ENCODE results near the gene ZRANB1. TPM values are rescaled to one million over a fixed set of nuclear protein-coding genes. Genes with fewer than 3 reads are reported as not detected.

Gene ZRANB1
- total and polyA plus RNA-seq, 2 of the 4 experiments (the other 2 are of a cell fraction) = 11.2 to 24.7 TPM

DNA sequence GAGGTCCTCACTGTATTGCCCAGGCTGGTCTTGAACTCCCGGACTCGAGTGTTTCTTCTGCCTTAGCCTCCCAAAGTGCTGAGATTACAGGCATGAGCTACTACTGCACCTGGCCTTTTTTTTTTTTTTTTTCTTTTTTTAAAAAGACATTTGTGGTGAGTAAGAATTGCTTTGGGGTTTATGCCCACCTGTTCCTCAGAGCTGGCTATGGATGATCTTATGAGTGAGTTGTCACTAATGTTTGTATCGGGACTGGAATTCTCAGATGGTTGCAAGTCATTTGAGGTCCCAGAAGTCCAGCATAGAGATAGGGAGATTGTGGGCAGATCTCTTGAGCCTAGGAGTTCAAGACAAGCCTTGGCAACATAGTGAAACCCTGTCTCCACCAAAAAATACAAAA lies 35.2 kb downstream of the ZRANB1 start:
- in situ Hi-C loops (cut with MboI; ENCODE audit: low sequenced_read_pairs) = loop anchor here (25.0 kb wide), 1 partner anchor 440 kb away; no protein-coding TSS in a partner anchor
- H4K20me1 ChIP-seq (ENCODE audit: insufficient read depth, low read length) = peaks cover 43% of the 10 kb centered on the region
- no TSS peak for BruUV-seq (replicated peaks)

More for the DNA sequence above, 35.2 kb downstream of the ZRANB1 start:
- Histone ChIP-seq H4K8ac (ENCODE audit: low read depth in 2 of 2, low read length in 2 of 2) (no peak overlapping the region), H3K23ac (ENCODE audit: low read depth, low read length) (no peak overlapping the region), H3K27ac (ENCODE audit: insufficient read depth, low read length) (no peak overlapping the region), H3K4me1 (ENCODE audit: control insufficient read depth, insufficient read depth, low read length) (peaks cover 3% of the 10 kb centered on the region; the same call in 1 of the 2 replicates), H2BK120ac (ENCODE audit: low read depth, low read length) (no peak overlapping the region), H3K79me1 (ENCODE audit: low read depth in 1 of 2, low read length in 2 of 2) (peaks cover 38 to 63% of the 10 kb centered on the region in 2 experiments), H2BK20ac (ENCODE audit: low read depth, low read length) (no peak overlapping the region), H3K9me1 (ENCODE audit: insufficient read depth, low read length) (peaks cover 16% of the 10 kb centered on the region; the same call in 1 of the 2 replicates), H2AFZ (replicated peaks; ENCODE audit: low read length, poor library complexity) (no peak overlapping the region), H3K56ac (ENCODE audit: extremely low read depth, insufficient read depth, low read length) (no peak overlapping the region), H3K4me2 (ENCODE audit: low read depth, low read length) (no peak overlapping the region), H2BK15ac (ENCODE audit: low read depth, low read length) (no peak overlapping the region), H3K18ac (ENCODE audit: low read depth, low read length) (no peak overlapping the region), H3K9ac (ENCODE audit: low read depth, low read length) (no peak overlapping the region), H3K27me3 (ENCODE audit: control insufficient read depth, insufficient read depth, low read length) (no peaks in the 10 kb centered on the region), H3K4me3 (ENCODE audit: insufficient read depth, low read depth, low read length) (no peak overlapping the region), H4K91ac (ENCODE audit: insufficient read depth, low read depth, low read length) (no peak overlapping the region), H2AK5ac (ENCODE audit: low read depth, low read length) (no peak overlapping the region), H4K5ac (ENCODE audit: low read depth, low read length) (no peak overlapping the region), H3K9me3 (ENCODE audit: control insufficient read depth, insufficient read depth, low read length) (no peaks in the 10 kb centered on the region), H2BK5ac (ENCODE audit: low read depth, low read length, poor library complexity, severe bottlenecking) (no peak overlapping the region), H3K14ac (replicated peaks; ENCODE audit: low read depth, low read length) (no peak overlapping the region), H3K4ac (ENCODE audit: low read depth, low read length) (no peak overlapping the region), H3K36me3 (ENCODE audit: control insufficient read depth, insufficient read depth, low read length) (peaks cover 30% of the 10 kb centered on the region), H2AK9ac (replicated peaks; ENCODE audit: low read depth, low read length, poor library complexity) (no peak overlapping the region)
- dilution Hi-C loops (cut with HindIII; ENCODE audit: low sequenced_read_pairs, unreplicated experiment) = no loop called here
- ATAC-seq (ENCODE audit: low read depth) = no peak
- no CpG with 5 or more reads among the region's 3 CpGs for WGBS, 2 experiments (ENCODE audit: extremely low coverage in 2 of 2, insufficient read length in 1 of 2)
- no peak for TF ChIP-seq SMC3 (IDR thresholded peaks at IDR 0.05; ENCODE audit: low read depth, low read length)
- TF ChIP-seq RAD21 (IDR thresholded peaks at IDR 0.05; ENCODE audit: low read length) = no peak
- TF ChIP-seq MXI1 (IDR thresholded peaks at IDR 0.05; ENCODE audit: borderline replicate concordance, low read depth, low read length) = no peak
- TF ChIP-seq, protein P1, sequence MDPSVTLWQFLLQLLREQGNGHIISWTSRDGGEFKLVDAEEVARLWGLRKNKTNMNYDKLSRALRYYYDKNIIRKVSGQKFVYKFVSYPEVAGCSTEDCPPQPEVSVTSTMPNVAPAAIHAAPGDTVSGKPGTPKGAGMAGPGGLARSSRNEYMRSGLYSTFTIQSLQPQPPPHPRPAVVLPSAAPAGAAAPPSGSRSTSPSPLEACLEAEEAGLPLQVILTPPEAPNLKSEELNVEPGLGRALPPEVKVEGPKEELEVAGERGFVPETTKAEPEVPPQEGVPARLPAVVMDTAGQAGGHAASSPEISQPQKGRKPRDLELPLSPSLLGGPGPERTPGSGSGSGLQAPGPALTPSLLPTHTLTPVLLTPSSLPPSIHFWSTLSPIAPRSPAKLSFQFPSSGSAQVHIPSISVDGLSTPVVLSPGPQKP (IDR thresholded peaks at IDR 0.05; ENCODE audit: borderline replicate concordance, low read depth, low read length) = no peak
- TF ChIP-seq USF2 (IDR thresholded peaks at IDR 0.05; ENCODE audit: low read depth, low read length) = no peak
- no peak for TF ChIP-seq MAFK (IDR thresholded peaks at IDR 0.05; ENCODE audit: low read depth, low read length)
- no peak for TF ChIP-seq CTCF (conservative IDR thresholded peaks at IDR 0.05; ENCODE audit: low read depth, low read length)
- TF ChIP-seq BHLHE40 (IDR thresholded peaks at IDR 0.05; ENCODE audit: low read depth, low read length) = no peak
- no peak for TF ChIP-seq POLR2A (IDR thresholded peaks at IDR 0.05; ENCODE audit: low read depth, low read length)
- no peak for TF ChIP-seq MAZ (IDR thresholded peaks at IDR 0.05; ENCODE audit: borderline replicate concordance, low read depth, low read length)
- no peak for TF ChIP-seq RFX5 (IDR thresholded peaks at IDR 0.05; ENCODE audit: low read depth, low read length)
- no peak for TF ChIP-seq CEBPB (IDR thresholded peaks at IDR 0.05; ENCODE audit: low read depth, low read length)
- TF ChIP-seq FOS (IDR thresholded peaks at IDR 0.05; ENCODE audit: low read depth, low read length) = no peak
- no peak for TF ChIP-seq NFE2L2 (IDR thresholded peaks at IDR 0.05; ENCODE audit: low read depth, low read length)
- TF ChIP-seq RCOR1 (IDR thresholded peaks at IDR 0.05; ENCODE audit: insufficient replicate concordance, low read length) = no peak
- no peak for TF ChIP-seq CHD1 (IDR thresholded peaks at IDR 0.05; ENCODE audit: low read depth, low read length)
- ChIA-PET CTCF (no interaction called here), POLR2A (ENCODE audit: unreplicated experiment) (no interaction called here)
- DNase-seq = no peak
- intact Hi-C loops (cut with micrococcal nuclease) = loop anchor here (5.0 kb wide), 1 partner anchor 60 kb away; no protein-coding TSS in a partner anchor

Measured in IMR-90 (cell line).